Sigmoid colon (tissue), 7 donors: ENCODE data around the gene TRABD2B. TPM values are rescaled to one million over a fixed set of nuclear protein-coding genes. Genes with fewer than 3 reads are reported as not detected.

ENCODE experiments used
- DNase-seq: peaks from one replicate; pipeline ENCODE4 v3.0.0-alpha.2; 2019
- H3K27ac ChIP-seq, 4 donors: fragments of 200-600 bp; sonication (generic); one replicate each; pipeline ENCODE4 v1.5.1; 2016 to 2019; ENCODE audit warnings: mild to moderate bottlenecking in 1 of 4
- H3K27me3 ChIP-seq, 3 donors: fragments of 200-600 bp; sonication (generic); one replicate each; pipeline ENCODE4 v1.5.1; 2019; ENCODE audit warnings: mild to moderate bottlenecking in 1 of 3
- H3K36me3 ChIP-seq, 4 donors: fragments of 200-600 bp; sonication (generic); one replicate each; pipeline ENCODE4 v1.5.1; 2016 to 2019
- H3K4me1 ChIP-seq, 4 donors: fragments of 200-600 bp; sonication (generic); one replicate each; pipeline ENCODE4 v1.5.1; 2017 to 2019
- H3K4me3 ChIP-seq, 4 donors: fragments of 200-600 bp; sonication (generic); one replicate each; pipeline ENCODE4 v1.5.1; 2017 to 2019; ENCODE audit warnings: mild to moderate bottlenecking in 2 of 4, moderate library complexity in 1 of 4
- H3K9me3 ChIP-seq, 4 donors: fragments of 200-600 bp in 3 of 4; sonication (generic) in 3 of 4; one replicate each; pipeline versions ENCODE4 v1.5.1 to v1.6.1; 2013 to 2019
- CTCF ChIP-seq, 4 experiments: fragments of 450-650 bp in 3 of 4; fragments of 200-600 bp in 1 of 4; IDR thresholded peaks; one replicate each; pipeline ENCODE4 v1.5.1; 2016 to 2019; ENCODE audit warnings: antibody characterized with exemption in 4 of 4, mild to moderate bottlenecking in 3 of 4, moderate library complexity in 2 of 4
- EP300 ChIP-seq, 4 donors: sonication (generic); formaldehyde crosslinking; IDR thresholded peaks; one replicate each; pipeline ENCODE4 v1.6.1; 2017; ENCODE audit warnings: antibody characterized with exemption in 4 of 4
- POLR2A ChIP-seq, 2 donors: fragments of 450-650 bp; IDR thresholded peaks; one replicate each; pipeline ENCODE4 v1.6.1; 2016; ENCODE audit warnings: antibody characterized with exemption in 2 of 2, mild to moderate bottlenecking in 2 of 2, moderate library complexity in 2 of 2
- POLR2AphosphoS5 ChIP-seq, 4 donors: sonication (generic); formaldehyde crosslinking; IDR thresholded peaks; one replicate each; pipeline ENCODE4 v1.6.1; 2017; ENCODE audit warnings: antibody characterized with exemption in 4 of 4
- WGBS, 2 donors: extraction: QIAGEN DNeasy Blood & Tissue Kit; methylation state at CpG; one replicate each; pipeline ENCODE4 v1.1.7; 2013; 5-methylcytosine and 5-hydroxymethylcytosine counted together
- intact Hi-C: fragments of 100-400 bp; cut with DNase I; formaldehyde crosslinking; loops from one replicate; pipeline ENCODE4 v1.15.1; 2023
- polyA plus RNA-seq, 3 donors: library from polyadenylated mRNA; stranded (reverse); fragments of 200-250 nt; gene quantifications; one replicate each; pipeline ENCODE4 v1.2.3, GENCODE V29; 2013
- total RNA-seq, 4 donors: library from RNA; depleted of rRNA; stranded (reverse); fragments of >200 nt; gene quantifications; one replicate each; pipeline ENCODE4 v1.1.0, GENCODE V29; 2016
- donor health status: healthy with polysubstance abuse.
- donor health status: Bipolar disorder and iron deficiency.
- donor health status: healthy.

Gene TRABD2B
- total and polyA plus RNA-seq, 7 donors: 0.63 to 1.8 (median 1.0) TPM; not detected in 1

GRCh38 chr1:47979724-47980123 lies 17.5 kb downstream of the TRABD2B start:
- H3K9me3 ChIP-seq: no peaks in the 10 kb centered on the region
- H3K36me3 ChIP-seq: no peaks in the 10 kb centered on the region
- peaks cover 0 to 5% (median 2%) of the 10 kb centered on the region in 4 donors for H3K4me1 ChIP-seq
- WGBS, 2 donors: 80 to 90% methylated on average over 3 of the region's 3 CpGs
- TF ChIP-seq POLR2AphosphoS5 (IDR thresholded peaks at IDR 0.05): no peak
- no peak for TF ChIP-seq CTCF (IDR thresholded peaks at IDR 0.05)
- no peak for TF ChIP-seq POLR2A (IDR thresholded peaks at IDR 0.05)
- TF ChIP-seq EP300 (IDR thresholded peaks at IDR 0.05): no peak
- intact Hi-C loops: no loop called here
- no peak overlapping the region for H3K4me3 ChIP-seq
- H3K27me3 ChIP-seq: peaks cover 0 to 17% (median 5%) of the 10 kb centered on the region in 3 donors
- no peak overlapping the region for H3K27ac ChIP-seq
- DNase-seq: no peak

- intact Hi-C loops: no loop called here
- TF ChIP-seq CTCF (IDR thresholded peaks at IDR 0.05) (no peak), EP300 (IDR thresholded peaks at IDR 0.05) (peak in 2 of 4 donors; percentile 44 to 88), POLR2AphosphoS5 (IDR thresholded peaks at IDR 0.05) (peak in 2 of 4 donors; percentile 6 to 7)
- 17 to 60% methylated on average over 12 of the region's 12 CpGs for WGBS, 2 donors
- Histone ChIP-seq H3K4me1 (no peaks in the 10 kb centered on the region), H3K36me3 (no peaks in the 10 kb centered on the region), H3K4me3 (no peak overlapping the region), H3K27ac (peak overlapping the region in 2 of 4 donors; percentile 0 to 40), H3K9me3 (no peaks in the 10 kb centered on the region), H3K27me3 (peaks cover 0 to 10% (median 0%) of the 10 kb centered on the region in 3 donors)
- no peak for DNase-seq
These were observed 18.7 kb downstream of the TRABD2B start for GRCh38 chr1:47978486-47978885.

GRCh38 chr1:47976728-47977127 lies 20.5 kb downstream of the TRABD2B start:
- Histone ChIP-seq H3K4me3 (no peak overlapping the region), H3K36me3 (no peaks in the 10 kb centered on the region), H3K9me3 (no peaks in the 10 kb centered on the region), H3K27me3 (no peaks in the 10 kb centered on the region), H3K27ac (no peak overlapping the region), H3K4me1 (no peaks in the 10 kb centered on the region)
- TF ChIP-seq CTCF (IDR thresholded peaks at IDR 0.05) (no peak), POLR2AphosphoS5 (IDR thresholded peaks at IDR 0.05) (no peak), POLR2A (IDR thresholded peaks at IDR 0.05) (no peak), EP300 (IDR thresholded peaks at IDR 0.05) (no peak)
- intact Hi-C loops: no loop called here
- DNase-seq: no peak
- 90 to 100% methylated on average over 2 of the region's 2 CpGs for WGBS, 2 donors

- no peak overlapping the region for H3K27ac ChIP-seq
- H3K9me3 ChIP-seq: no peaks in the 10 kb centered on the region
- TF ChIP-seq POLR2A (IDR thresholded peaks at IDR 0.05) (no peak), POLR2AphosphoS5 (IDR thresholded peaks at IDR 0.05) (no peak), CTCF (IDR thresholded peaks at IDR 0.05) (no peak), EP300 (IDR thresholded peaks at IDR 0.05) (no peak)
- H3K4me1 ChIP-seq: no peaks in the 10 kb centered on the region
- no peak overlapping the region for H3K4me3 ChIP-seq
- no peaks in the 10 kb centered on the region for H3K36me3 ChIP-seq
- 79 to 82% methylated on average over 3 of the region's 3 CpGs for WGBS, 2 donors
- DNase-seq: no peak
- intact Hi-C loops: no loop called here
- H3K27me3 ChIP-seq: no peaks in the 10 kb centered on the region
These were observed 20.9 kb downstream of the TRABD2B start for GRCh38 chr1:47976267-47976666.

- H3K27ac ChIP-seq: no peak overlapping the region
- 70 to 71% methylated on average over 3 of the region's 3 CpGs for WGBS, 2 donors
- H3K36me3 ChIP-seq: no peaks in the 10 kb centered on the region
- H3K4me1 ChIP-seq: no peaks in the 10 kb centered on the region
- TF ChIP-seq POLR2A (IDR thresholded peaks at IDR 0.05): no peak
- TF ChIP-seq POLR2AphosphoS5 (IDR thresholded peaks at IDR 0.05): no peak
- TF ChIP-seq CTCF (IDR thresholded peaks at IDR 0.05): no peak
- no peak for TF ChIP-seq EP300 (IDR thresholded peaks at IDR 0.05)
- intact Hi-C loops: no loop called here
- H3K9me3 ChIP-seq: no peaks in the 10 kb centered on the region
- no peaks in the 10 kb centered on the region for H3K27me3 ChIP-seq
- no peak overlapping the region for H3K4me3 ChIP-seq
- no peak for DNase-seq
These were observed 21.8 kb downstream of the TRABD2B start for GRCh38 chr1:47975302-47975921.
